Activated CD8-positive, alpha-beta memory T cell treated with anti-CD3 and anti-CD28 coated beads, Interleukin-2, amount 50 U/mL, for 1 hour (primary cell): ENCODE measurements around the gene GPR148.

ENCODE experiments used
- DNase-seq: peaks from one replicate; pipeline ENCODE4 v3.0.0-alpha.2; 2020; ENCODE audit errors: extremely low read depth

The GPR148 gene

GRCh38 chr2:130749641-130750040 is 20.8 kb downstream of the GPR148 start:
- no peak for DNase-seq

DNA sequence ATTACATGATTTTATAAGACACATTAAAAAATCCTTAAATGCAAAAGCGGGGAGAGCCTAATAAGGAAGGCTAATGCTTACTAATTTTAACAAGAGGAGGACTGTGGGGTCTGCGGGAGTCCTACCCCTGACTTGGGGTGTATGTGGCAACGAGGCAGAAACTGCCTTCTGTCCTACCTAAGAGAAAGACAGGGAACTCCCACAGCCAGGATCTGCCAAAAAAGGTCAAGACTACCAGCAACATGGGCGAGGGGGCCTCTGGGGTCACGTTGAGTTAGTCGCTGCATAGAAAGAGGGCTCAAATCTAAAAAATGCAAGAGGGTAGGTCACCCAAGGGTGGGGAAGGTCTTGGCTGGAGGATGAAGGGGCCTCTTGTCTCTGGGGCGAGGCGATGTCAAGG is 25.9 kb downstream of the GPR148 start:
- no peak for DNase-seq

DNA sequence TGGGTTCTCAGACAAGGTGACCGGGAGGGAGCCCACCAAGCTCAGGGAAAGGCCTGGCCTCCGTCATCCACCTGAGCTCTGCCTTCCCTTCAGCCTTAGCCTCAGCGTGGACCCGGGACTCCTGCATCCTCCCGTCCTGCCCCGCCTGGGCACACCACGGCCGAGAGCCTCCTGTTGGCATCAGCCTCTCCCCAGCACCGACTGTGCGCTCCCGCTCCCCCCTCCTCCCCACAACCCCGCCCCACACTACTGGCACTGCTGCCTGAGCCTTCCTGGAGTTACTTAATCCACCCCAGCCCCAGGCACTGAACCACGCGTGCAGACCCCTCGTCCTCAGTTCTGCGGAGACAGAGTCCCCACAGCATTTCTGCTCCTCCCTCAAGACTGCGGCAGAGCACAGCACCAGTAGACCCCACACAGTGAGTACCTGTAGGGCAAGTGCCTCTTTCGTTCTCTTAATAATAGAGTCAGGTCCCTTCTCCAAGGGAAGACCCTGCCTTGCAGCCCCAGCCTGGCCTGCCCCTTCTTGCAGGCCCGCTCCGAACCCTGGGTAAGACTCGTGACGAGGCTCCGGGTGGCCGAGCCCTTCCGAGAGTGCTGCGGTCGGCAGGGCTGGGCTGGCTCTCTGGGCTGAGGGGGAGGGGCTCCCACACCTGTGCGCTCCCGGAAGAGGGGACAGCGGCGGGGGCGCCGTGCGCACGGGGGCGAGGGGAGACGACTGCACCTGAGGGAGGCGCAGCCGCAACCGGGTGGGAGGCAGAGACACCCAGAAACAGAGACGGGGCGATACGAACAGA is 26.6 kb downstream of the GPR148 start, which contains the start of gene AMER3:
Gene AMER3 (plus strand): TSS at position 285 of the 797 bp plus-strand sequence. CDS start 6,533 bp downstream, outside the sequence.
- DNase-seq, result no peak

GRCh38 chr2:130756053-130756873 is 27.4 kb downstream of the GPR148 start:
- no peak for DNase-seq

GRCh38 chr2:130756874-130757668 is 28.2 kb downstream of the GPR148 start:
- no peak for DNase-seq

DNA sequence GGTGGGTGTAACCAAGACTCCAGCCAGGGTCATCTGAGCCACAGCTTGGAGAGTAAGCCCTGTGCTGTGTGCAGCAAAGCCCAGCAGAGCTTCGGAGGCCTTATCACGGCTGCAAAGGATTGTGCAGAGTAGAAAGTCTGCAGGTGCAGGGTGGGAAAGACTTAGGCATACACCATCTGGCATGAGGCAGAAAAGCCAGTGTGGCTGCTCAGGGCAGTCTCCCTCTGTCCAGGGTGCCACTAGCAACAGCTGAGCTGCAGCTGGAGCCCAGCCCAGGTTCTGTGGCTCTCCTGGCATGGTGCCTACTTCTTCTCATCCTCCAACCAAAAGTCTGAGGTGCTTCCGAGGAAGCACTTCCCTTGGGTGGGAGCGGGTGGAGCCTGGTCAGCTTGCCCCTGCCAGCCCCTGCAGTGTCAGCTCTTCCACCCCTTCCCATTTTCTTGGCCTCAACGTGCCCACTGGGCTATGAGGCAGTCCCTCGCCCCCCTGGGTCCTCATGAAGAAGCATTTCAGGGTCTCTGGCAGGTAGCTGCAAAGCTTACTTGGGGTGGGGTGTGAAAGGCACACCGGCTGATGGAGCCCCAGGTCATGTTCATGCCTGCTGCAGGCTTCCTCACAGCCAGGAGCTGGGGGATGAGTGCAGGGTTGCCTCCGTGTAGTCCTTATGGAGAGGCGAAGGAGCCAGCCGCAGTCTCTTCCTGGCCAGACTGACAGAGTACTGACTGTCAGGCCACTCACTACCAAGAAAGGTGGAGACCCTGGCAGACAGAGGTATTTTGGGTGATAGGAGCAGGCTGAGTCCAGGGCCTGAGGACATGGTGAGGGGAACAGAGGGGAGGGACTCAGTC is 31.3 kb downstream of the GPR148 start:
- DNase-seq, result no peak

GRCh38 chr2:130760754-130761751 is 32.2 kb downstream of the GPR148 start:
- DNase-seq, result no peak

- no peak for DNase-seq
Observed at GRCh38 chr2:130762031-130762909, 33.4 kb downstream of the GPR148 start.

DNA sequence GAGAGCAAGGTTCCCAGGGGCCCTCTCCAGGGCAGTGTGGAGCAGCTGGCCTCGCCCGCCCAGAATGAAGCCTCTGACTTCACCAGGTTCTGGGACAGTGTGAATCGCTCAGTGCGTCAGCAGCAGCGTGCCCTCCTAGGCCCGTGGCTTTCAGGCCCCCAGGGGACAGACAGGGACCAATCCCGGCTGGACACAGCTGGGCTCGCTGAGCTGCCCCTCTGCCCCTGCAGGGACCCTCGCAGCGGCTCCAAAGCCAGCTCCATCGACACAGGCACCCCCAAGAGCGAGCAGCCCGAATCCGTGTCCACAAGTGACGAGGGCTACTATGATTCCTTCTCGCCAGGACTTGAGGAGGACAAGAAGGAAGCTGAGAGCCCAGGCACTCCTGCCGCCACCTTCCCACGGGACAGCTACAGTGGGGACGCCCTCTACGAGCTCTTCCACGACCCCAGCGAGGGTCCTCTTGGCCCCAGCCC is 34.1 kb downstream of the GPR148 start:
- no peak for DNase-seq

DNA sequence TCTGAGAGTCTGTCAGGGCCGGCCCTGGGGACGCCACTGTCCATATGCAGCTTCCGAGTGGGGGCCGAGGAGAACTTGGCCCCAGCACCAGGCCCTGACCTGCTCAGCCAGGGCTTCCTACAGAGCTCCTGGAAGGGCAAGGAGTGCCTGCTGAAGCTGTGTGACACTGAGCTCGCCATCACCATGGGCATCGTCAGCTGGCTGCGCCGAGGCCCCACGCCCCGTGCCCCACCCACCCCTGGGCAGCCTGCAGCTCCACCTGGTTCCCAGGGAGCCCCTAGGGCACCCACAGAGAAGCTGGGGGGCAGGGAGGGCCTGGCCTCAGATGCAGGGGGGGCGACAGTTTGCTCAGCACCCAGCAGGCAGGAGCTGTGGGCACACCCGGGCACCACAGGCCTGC is 34.5 kb downstream of the GPR148 start:
- no peak for DNase-seq

GRCh38 chr2:130764035-130764820 is 35.4 kb downstream of the GPR148 start:
- DNase-seq, result no peak

DNA sequence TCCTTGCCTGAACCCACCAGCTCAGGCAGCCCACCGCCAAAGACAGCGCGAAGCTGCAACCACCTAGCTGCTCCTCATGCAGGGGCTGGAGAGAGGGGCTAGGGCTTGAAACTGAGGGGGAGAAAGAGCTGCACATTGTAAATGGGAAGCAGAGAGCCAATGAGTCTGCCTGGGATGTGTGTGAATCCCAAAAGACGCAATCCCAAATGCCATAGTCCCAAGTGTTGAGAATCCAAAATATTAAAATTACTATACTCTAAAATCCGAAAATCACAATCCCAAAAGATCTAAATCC is 35.9 kb downstream of the GPR148 start:
- DNase-seq, result no peak

- no peak for DNase-seq
Observed at GRCh38 chr2:130765464-130765863, 36.6 kb downstream of the GPR148 start.

DNA sequence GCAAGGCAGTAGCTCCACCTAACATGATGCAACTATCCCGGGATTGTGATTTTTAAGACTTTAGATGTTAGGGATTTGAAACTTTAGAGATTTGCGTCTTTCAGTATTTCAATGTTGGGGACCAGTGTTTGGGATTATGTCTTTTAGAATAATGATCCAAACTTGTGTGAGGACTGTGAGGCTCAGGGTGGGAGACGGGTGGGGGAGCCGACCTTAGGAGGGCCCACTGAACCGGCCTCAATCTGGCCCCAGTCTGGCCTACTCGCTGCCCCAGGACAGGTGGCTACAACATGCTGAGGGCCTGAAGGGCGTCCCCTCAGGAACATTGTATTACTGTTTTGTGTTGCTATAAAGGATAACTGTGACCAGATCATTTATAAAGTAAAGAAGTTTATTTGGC is 37.2 kb downstream of the GPR148 start:
- no peak for DNase-seq

DNA sequence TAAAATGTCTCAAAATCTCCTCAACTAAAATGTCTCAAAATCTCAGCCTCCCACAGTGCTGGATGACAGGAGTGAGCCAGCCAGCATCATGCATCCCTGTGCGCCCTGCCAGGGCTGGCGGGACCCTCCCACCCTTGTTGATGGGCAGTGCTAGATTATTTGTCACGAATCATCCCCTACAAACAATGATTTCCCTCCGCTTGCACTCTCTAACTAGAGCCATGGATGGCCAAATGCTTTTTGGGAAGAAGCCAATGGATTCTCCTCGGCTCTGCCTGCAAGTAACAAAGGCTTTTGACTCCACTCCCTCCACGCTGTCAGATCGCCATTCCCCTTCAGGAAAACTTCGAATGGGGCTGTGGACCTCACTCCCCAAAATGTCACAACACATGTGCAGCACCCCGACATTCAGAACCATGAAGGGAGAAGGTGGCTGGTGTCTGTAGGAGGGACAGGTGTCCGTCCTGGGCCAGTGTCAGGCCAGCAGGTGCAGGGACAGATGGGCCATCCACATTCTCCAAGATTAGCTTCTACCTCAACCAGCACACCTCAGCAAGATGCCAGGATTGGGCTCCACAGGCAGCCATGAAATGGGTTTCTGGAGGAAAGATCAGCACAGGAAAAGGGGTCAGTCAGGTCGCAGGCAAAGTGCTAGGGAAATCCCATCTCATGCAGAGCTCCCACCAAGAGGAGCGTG is 38.0 kb downstream of the GPR148 start:
- no peak for DNase-seq

GRCh38 chr2:130767408-130767775 is 38.5 kb downstream of the GPR148 start:
- DNase-seq, result no peak

DNA sequence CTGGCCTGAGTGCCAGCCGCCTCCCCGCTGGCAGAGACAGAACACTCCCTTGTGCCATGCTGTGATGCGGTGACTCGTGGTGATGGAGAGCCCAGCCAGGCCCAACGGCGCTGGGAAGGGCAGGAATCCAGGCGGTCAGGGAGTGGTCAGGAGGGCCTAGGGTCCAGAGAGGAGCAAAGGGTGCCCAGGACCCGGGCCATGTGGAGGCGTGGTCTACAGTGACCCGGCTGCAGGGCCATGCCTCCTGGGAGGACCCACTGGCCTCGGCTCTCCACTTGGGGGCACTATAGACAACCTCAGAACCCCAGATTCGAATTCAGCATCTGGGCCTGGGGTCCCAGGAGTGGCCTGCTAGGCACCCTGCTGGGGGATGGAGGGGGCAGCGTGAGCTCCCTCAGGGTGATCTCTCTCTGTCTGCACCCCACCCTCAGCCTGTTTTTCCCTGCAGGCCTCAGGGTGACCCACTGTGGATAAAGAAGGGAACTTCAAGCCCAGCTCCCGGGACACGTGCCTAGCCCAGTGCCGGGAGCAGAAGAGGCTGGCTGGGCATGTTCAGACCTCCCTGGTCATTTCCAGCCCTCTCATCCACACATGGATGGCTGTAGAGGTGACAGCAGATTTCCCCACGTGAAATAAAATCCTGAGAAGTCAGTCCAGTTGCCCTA is 39.5 kb downstream of the GPR148 start:
- DNase-seq, result no peak
